ENCODE measurements around the gene OSBPL5.

GRCh38 chr11:3087821-3088800, 77.0 kb downstream of the OSBPL5 start:
- TF ChIP-seq CTCF (IDR thresholded peaks at IDR 0.05; ENCODE audit: low read depth, low read length) (no peak), POLR2A (IDR thresholded peaks at IDR 0.05; ENCODE audit: extremely low read depth, insufficient read length) (no peak), MAX (IDR thresholded peaks at IDR 0.05; ENCODE audit: low read depth, low read length) (no peak), MYC (IDR thresholded peaks at IDR 0.05; ENCODE audit: low read depth, low read length) (no peak)

Data from NB4 (cell line).